NCI-H524 treated with DMSO at 0.1 percent for 48 hours (cell line): Measurements from ENCODE around the gene FAM222A.

Experiments
- DNase-seq: peaks from one replicate; lab custom pipeline; 2025; lab: John Stamatoyannopoulos, UW

Gene FAM222A

DNA sequence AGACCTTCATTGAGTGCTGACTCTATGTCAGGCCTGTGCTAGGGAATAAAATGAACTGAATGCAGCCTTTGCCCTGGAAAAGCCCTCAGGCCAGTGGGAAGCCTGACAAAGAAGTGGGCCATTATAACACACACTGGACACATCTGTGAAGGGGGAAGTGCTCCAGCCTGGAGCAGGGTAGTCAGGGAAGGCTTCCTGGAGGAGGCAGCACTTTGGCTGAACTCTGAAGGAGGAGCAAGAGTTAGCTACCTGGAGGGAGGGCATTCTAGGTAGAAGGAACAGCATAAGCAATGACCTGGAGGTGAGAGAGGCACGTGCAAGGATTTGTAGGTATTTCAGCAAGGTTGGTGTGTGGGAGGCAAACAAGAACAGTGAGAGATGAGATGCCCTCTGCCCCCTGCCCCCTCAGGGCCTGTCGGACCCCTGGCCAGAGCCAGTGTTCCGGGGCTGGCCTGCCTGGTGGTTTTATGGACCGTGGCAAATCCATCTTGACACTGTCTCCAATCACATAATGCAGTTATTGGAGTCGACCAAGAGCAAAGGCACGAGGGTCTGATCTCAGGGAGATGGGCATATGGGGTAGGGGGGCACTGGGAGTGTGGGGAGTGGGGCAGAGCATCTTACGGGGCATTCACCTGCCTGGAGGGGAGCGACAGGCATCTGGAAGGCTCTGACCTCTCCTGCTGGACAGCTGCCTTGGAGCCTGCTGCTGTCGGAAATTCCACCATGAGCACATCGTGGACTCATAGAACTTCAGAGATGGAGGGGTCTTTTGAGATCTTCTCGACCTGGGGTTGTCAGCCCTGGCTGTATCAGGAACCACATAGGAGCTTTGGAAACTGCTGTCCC, 2.7 kb upstream of the FAM222A start:
- DNase-seq = no peak

DNA sequence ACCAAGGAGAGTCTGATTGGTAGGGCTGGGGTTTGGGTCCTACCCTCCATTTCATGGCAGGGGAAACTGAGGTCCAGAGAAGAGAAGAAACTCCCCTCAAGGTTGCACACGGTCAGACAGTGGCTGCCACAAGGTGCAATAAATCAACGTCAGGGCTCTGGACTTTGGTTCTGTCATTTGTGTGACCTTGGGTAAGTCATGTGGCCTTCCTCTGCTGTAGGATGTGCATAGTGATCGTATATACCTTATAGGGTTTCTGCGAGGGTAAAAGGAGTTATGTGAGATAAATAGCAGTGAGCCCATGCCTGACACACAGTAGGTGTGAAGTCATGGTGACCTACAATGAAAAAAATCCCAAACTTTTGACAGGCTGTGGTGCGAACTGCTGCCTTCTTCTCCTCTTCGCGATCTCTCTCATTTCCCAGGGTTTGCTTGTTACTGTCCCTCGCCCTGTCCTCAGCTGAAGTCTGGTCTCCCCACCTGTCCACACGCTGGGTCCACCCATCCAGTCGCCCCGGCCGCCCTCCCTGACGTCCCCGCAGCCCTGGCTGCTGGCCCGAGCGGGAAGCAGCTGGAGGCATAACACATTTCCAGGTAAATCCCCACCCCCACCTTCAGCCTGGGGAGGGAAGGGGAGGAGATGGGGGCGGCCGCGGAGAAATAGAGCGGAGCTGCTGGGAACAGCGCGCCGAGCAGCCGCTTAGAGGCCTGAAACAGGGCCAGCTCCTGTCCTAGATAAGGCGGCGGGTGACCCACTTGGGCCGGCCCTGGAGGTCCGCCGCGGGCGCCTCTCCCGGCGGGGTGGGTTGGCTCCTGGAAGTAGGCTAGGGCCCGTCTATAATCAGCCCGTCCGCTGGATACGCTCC, 1.8 kb upstream of the FAM222A start:
- no peak for DNase-seq

DNA sequence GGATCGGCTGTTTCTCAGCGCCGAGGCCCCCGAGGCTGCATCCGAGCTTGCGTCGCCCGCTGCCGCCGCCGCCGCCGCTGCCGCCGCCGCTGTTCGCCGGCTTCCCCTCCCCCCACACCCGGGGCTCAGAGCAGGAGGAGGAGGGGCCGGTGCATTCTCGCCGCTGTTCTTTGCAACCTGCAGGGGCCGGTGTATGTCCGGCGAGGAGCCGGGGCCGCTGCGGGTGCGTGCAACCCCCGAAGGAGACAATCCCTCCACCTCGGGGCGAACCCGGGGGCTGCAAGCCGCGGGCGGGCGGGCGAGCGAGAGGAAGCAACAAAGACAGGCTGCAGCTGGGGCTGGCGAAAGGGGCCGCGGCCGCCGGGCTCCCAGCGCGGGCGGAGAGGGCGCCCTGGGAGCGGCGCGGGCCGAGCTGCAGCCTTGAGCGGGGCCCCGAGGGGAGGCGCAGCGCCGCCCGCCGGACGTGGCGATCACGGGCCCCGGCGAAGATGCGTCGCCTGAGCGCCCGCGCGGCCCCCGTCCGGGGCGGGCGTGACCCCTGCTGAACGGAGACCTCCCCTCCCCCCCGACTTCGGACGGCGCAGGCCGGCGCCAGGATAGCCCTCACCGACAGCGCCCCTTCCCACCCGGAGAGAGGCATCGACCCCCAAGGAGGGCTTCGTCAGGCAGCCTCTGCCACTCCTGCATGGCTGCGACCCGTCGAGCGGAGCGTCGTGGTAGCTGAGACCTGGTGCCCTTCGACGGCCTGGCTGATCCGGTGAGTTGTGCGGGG, 702 bp downstream of the FAM222A start:
- DNase-seq = no peak

DNA sequence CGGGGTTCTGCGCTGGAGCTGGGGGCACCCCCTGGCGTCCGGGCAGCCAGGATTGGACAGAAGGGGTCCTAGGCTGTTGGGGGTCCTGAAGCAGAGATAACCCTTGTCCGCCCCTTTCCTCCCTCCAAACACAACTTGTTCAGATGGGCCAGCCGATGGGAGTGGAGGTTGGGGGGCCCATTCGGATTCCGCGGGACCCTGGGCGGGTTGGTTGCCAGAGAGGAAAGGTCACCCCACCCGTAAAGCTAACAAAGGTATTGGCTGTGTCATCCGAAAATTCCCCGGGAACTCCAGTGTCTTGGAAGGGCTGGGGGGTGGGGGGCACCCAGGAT, 1.3 kb downstream of the FAM222A start:
- no peak for DNase-seq

DNA sequence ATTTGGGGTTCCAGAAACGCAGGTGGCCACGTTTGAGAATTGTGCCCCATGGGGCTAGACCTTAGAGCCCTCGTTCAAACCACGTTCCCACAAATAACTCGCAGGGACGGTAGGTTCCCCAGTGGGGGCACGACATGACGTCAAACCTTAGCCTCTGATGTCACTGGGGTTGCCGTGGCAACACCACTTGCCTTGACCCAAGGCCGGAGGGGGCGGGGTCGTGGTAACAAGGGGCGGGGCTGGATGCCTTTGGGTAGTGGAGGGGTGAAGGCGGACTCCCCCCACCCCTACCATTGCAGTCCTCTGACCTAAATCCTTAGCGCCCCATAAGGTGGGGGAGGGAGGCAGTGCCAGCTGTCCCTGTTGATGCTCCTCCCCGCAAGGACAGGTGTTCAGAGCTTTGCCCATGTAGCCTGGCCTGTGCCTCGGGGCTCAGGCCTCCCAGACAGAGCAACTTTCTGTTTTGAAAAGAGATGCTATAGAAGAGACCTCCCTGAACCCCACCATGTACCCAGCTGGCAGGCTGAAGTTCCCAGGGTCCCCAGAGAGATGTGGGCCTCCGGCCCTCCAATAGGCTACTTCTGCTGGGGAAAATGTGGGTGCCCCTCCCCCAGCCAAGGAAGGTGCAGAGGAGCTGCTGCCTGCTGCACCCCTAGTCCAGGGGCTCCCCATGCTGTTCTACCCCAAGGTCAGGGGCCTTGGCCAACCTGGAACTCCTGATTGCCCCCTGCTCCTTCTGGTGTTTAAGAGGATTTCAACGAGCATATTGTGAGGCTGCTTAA, 1.9 kb downstream of the FAM222A start:
- DNase-seq = peak; percentile 48

DNA sequence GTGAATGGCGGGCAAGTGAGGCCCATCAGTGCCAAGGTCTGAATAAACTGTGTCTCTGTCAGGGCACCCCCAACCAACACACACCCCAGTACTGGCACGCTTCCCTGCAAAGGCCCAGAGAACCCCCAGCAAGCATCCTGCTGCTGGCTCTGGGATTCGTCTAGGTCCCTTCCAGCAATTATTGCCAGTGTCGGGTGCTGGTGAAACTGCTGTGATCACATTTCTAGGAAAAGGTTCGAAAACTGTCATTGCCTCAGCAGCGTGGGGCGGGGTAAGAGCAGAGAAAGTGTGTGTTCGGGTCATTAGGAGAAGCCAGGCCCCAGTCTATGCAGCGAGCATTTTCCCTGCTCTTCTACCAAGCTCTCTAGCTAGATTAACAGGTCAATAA, 2.5 kb downstream of the FAM222A start:
- no peak for DNase-seq

DNA sequence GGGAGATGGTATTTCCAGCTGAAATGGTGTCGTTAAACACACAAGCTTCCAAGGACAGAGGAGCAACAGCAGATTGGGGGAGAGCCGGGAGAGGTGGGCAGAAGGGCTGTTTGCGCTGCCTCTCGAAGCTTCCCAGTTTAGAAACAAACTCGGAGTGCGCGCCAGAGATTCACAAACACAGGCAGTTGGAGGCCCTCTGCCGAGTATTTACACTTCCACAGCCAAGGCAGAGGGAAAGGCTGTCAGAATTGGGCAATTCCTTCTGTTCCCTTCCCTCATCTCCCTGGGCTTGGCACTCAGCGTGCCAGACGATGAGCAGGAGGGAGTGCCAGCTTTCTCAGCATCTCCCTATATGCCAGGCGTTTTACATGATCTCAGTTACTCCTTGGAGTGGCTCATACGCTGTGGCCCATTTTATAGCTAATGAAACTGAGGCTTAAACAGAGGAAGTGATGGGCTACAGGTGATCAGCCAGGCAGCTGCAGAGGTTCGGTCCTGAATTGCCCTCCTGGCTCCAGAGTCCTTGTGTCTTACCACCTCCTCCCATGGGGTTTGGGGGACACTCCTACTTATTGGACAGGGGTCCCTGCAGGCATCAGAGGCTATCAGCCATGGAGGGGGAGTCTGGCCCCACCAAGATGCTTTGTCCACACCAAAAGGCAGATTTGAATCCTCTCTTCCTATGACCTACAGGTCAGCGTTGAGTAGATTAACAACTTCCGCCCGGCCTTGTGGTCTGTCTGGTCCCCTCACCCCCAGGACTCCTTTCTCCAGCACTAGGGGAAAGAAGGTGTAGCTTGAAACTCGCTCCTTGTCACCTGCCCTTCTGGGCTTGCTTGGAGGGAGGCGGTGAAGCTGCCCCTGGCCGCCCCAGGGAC, 3.1 kb downstream of the FAM222A start:
- DNase-seq = no peak

DNA sequence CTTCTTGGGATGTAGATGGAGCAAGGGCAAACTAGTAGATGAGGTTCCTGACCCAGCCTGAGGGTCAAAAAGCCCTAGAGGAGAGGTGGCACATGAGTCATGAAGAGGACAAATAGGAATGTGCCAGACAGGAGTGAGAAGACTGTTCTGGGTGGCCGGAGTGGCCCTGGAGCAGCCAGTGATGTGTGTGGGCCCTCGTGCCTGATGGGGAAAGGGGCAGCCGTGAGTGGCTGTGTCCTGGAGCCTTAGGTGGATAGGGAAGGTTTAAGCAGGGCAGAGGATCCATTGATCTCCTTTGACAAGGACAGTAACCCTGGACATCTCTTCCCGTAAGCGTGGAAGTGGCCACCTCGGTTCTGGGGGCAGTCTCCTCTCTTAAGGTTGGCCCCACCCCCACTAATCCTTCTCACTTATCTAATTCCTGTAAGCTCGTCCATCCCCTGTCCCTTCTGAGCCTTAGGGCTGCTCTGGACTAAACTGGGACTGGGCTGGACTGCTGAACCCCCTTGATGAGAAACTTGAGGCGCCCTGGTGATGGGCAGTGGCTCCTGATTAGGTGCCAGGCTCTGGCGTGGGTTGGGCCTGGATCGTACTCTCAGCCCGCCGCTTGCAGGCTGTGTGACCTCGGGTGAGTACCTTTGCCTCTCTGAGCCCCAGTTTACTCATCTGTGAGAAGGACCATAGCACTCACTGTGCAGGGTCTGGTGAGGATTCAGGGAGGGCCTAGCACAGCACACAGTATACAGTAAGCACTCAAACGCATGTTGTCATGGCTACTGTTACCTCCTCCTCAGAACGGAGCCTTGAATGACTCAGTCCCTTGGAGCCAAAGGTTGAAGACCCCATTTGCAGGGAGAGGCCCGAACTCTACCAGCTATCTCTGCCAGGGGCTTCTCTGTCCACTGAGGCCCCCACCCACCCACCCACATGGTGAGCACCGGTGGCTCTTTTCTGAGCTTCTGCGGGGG, 4.0 kb downstream of the FAM222A start:
- no peak for DNase-seq

DNA sequence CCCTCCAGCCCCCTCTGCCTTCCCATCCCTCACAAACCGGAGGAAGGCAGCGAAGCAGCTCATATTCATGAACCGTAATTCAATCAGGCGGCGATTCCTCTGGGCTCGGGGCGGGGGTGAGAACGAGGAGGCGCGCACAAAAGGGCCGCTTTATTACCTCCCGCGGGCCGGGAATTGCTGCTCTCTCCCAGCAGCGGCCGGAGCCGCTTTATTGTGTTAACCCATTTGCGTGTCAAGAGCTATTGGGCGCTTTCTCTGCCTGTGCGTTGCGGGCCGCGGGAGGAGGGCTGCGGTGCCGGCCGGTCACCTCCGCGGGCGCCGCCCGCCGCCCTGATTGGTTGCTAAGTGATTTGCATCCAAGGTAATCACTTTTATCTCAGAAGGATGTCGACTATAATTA, 4.8 kb downstream of the FAM222A start:
- no peak for DNase-seq

DNA sequence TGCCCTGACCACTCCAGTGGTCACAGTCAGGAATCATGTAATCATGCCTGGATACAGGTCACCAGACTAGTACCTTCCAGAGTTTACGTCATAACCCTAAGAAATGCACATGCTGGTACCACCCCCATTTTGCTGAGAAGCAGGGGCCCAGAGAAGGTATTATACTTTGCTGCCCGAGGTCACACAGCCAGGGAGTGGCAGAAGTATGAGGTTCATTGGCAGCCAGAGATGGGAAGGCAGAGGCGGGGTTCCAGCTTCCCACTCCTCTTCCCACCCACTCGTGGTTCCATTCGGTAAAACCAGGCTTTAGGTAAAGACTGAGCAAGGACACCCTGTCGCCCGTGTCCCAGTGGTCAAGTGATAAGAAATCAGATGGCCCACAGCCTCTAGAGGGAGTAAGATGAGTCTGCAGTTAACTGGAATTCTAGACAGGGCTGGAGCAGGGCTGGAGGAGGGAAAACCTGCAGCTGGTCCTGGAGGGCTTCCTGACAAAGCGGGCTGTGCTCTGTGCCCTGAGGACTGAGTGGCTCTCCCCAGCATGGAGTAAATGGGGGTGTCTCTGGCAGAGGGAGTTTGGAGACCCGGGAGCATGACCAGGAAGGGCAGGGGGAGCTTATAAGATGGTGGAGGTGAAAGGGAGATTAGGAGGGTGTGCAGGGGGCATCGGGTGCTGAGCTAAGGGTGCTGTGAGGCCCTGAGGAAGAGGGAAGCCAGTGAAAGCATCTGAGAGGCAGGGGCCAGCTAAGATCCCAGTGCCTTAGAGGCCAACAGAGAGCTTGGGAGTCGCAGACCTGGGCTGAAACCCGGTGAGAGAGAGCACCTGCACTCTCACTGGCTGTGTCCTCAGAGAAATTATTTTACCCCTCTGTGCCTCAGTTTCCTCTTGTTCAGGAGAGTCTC, 5.7 kb downstream of the FAM222A start:
- DNase-seq = peak; percentile 19

DNA sequence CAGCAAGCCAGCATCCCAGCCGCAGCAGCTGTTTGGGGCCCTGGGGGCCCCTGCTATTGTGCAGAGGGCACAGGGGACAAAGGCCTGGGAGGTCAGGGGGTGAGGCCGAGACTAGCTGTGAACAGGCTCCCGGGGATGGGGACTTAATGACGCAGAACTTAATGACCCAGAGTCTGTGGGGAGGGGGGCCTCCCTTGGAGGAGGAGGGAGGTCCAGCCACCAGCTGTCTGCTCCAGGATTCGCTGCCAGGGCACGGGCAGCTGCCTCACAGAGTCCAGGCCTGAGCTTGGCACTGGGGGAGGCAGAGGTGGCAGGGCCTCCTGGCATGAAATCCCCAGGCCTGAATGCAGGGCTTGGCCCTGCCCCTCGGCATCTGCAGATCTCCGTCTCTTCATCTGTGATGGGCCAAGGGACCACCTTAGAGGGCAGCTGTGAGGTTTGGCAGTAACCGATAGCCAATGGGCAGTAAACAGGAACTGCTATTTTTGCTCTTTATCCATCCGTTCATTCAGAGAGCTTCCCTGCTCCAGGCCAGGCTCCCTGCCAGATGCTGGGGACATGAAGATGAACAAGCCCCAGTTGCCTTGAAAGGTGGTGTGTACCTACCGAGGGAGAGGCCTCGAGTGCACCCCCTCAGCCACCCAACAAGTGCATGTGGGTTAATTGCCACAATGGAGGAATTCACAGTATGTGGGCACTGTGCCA, 6.7 kb downstream of the FAM222A start:
- DNase-seq = no peak

DNA sequence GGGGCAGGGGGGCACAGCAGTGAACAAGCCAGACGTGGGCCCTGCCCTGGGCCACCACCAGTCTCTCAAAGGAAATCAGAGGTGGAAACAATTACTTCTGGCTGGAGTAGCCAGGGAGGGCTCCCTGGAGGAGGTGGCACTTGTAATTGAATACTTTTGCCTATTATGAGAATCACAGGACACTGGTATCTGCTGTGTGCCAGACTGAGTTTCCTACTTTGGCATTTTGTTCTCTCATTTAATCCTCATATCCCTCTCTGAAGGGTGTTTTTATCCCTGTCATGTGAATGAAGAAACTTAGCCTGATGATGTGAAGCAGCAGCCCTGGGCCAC, 7.2 kb downstream of the FAM222A start:
- no peak for DNase-seq

DNA sequence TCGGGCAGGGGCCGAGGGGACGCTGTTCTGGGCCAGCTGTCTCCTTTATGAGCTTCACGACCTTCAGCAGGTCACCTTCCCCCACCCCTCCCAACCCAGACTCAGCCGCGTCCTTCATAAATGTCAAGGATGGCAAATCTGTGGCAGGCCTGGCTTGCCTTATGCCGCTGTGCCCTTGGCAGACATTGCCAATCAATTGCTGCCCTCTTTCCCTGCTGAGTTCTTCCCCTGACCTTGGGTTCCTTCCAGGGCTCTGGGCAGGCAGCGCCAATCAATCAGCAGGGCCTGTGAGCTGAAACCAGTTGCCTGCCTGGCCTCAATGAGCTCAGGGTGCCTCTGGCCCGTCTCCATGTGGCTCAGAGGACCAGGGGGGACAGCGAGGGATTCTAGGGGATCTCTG, 7.7 kb downstream of the FAM222A start:
- no peak for DNase-seq

DNA sequence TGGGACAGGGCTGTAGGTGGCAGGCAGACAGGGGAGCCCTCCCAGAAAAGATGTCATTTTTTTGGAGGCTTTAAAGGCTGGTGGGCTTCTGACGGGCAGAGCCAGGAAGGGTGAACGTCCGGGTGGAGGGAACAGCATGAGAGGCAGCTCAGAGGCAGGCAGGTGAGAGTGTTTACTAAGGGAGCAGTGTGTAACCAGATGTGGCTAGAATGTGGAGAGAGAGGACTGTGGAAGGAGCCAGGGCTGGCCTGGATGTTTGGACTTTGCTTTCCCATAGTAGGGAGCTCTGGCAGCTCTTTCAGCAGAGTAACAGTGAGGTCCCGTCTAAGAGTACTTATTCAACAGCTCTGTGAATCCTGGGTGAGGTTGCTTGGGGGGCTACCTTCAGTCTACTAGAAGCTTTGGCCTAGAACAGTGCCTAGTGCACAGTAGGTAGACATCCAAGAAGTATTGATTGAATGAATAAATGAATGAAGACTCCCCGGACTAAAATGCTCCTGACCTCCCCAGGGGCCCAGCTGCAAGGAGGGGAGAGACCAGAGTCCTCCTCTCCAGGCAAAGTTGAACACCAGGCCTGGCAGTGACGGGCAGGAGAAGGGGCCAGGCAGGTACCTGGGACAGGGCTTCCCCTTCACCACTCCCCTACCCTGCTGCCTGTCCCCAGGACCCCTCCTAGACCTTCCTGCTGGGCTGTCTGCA, 8.5 kb downstream of the FAM222A start:
- DNase-seq = no peak

DNA sequence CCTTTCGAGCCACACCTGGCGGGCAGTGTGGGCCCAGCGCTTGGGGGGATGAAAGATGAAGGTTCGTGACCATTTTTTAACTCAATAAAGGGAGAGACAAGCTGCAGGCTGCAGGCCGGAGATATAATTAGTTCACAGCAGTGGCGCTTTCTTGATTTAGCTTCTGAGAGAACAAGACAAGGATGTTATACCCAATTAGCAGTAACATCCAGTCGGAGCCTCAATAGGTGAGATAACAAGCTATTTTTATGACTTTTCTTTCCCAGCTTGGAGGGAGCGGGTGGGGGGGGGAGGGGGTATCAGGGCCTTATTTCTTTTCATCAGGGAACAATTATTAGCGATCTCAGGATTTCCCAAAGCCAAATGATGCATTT, 9.1 kb downstream of the FAM222A start:
- no peak for DNase-seq

DNA sequence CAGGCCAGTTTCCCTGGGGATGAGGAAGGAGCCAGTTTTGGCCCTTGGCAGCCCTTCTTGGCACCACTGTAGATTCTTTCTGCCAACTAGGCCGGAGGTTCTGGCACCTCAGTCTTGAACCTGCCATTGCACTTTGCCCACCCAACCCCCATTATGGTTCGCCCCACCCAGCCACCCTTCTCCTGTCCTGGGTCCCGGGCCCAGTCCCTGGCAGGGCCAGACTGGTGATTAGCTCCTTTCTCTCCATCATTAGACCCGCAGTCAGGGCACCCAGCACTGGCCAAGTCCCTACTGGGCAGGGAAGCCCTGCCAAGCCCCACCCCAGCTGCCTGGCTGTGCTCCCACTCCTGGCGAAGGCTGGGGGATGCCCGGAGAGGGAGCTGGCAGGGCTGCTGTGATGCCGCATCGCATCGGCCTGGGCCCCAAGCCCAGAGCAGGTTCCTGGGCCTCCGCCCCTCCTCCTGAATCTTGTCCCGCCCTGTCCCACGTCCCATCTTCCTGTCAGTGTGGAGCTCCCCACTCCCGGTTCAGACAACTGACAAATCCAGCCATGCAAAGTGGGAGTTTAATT, 9.8 kb downstream of the FAM222A start:
- DNase-seq = no peak

DNA sequence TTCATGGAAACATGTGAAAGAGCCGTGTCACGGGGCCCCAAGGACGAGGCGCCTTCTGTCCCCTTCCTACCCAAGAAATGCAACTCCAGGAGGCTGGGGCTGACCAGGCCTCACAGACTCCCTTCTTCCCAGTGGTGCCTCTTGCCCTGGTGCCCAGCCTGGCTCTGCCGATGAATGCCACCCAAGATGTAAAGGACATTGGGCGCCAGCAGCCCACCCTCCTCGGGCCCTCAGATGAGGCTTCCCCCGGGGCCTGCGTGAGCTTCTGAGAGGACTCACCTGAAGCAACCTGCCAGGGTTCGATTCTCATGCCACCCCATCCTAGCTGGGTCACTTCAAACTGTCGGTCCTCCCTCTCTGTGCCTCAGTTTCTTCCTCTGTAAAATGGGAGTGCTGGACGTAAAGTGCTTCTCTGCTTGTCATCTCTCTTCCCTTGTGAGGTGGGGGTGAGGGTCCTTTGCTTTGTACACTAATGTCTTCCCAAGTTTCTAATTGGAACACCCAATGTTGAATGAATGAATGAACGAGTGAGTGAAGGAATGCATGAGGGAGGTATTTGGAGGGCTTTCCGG, 10.8 kb downstream of the FAM222A start:
- DNase-seq = no peak
